Measurements from ENCODE around the gene RAP1GAP.
"Not testable (repeated sequence)": the region's sequence is repeated elsewhere in the genome, so short reads cannot be mapped to it uniquely, and the experiment has no call there.

Gene RAP1GAP

DNA sequence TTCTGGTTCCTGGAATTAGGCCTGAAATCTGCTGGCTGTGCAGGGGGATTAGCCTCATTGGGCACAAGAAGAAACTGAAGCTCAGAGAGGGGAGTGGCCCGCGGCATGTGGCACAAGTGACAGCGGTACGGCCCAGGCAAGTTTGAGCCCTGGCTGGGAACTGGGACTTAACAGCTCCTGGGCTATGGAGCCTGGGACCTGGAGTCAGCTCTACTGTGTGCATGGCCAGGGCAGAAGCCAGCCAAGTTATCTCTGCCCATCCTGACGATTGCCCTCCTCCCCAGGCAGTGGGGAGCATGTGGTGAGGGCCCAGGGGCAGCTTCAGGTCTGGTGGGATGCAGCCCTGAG, 98.7 kb downstream of the RAP1GAP start:
- peaks cover 6% of the 10 kb centered on the region for H3K4me1 ChIP-seq (ENCODE audit: control insufficient read depth, insufficient read depth, low read length)

GRCh38 chr1:21569820-21570527, 99.2 kb downstream of the RAP1GAP start:
- Histone ChIP-seq H3K9me3 (ENCODE audit: control insufficient read depth, insufficient read depth, low read length) (no peaks in the 10 kb centered on the region), H3K4me1 (ENCODE audit: control insufficient read depth, insufficient read depth, low read length) (peaks cover 4% of the 10 kb centered on the region), H3K36me3 (ENCODE audit: control insufficient read depth, insufficient read depth, low read length) (0 out of 2 replicates have a peak, but pooled peaks cover 2% of the 10 kb centered on the region), H3K27me3 (ENCODE audit: control insufficient read depth, insufficient read depth, low read length) (no peaks in the 10 kb centered on the region), H3K4me3 (ENCODE audit: low read length) (no peak overlapping the region), H3K27ac (ENCODE audit: low read length) (no peak overlapping the region)
- DNase-seq (ENCODE audit: low read depth, low spot score) = no peak
- WGBS (ENCODE audit: insufficient coverage, insufficient read length) = no CpG with 5 or more reads among the region's 10 CpGs

More for the DNA sequence above, 98.7 kb downstream of the RAP1GAP start:
- H3K4me3 ChIP-seq (ENCODE audit: low read length) = no peak overlapping the region
- DNase-seq (ENCODE audit: low read depth, low spot score) = no peak
- H3K36me3 ChIP-seq (ENCODE audit: control insufficient read depth, insufficient read depth, low read length) = no peaks in the 10 kb centered on the region
- H3K27me3 ChIP-seq (ENCODE audit: control insufficient read depth, insufficient read depth, low read length) = no peaks in the 10 kb centered on the region
- no CpG with 5 or more reads among the region's 5 CpGs for WGBS (ENCODE audit: insufficient coverage, insufficient read length)
- no peak overlapping the region for H3K27ac ChIP-seq (ENCODE audit: low read length)
- no peaks in the 10 kb centered on the region for H3K9me3 ChIP-seq (ENCODE audit: control insufficient read depth, insufficient read depth, low read length)

GRCh38 chr1:21568809-21569385, 100.3 kb downstream of the RAP1GAP start:
- Histone ChIP-seq H3K36me3 (ENCODE audit: control insufficient read depth, insufficient read depth, low read length) (peaks cover 8% of the 10 kb centered on the region), H3K27ac (ENCODE audit: low read length) (no peak overlapping the region), H3K27me3 (ENCODE audit: control insufficient read depth, insufficient read depth, low read length) (no peaks in the 10 kb centered on the region), H3K9me3 (ENCODE audit: control insufficient read depth, insufficient read depth, low read length) (no peaks in the 10 kb centered on the region), H3K4me1 (ENCODE audit: control insufficient read depth, insufficient read depth, low read length) (no peaks in the 10 kb centered on the region), H3K4me3 (ENCODE audit: low read length) (no peak overlapping the region)
- DNase-seq (ENCODE audit: low read depth, low spot score) = no peak
- no CpG with 5 or more reads among the region's 10 CpGs for WGBS (ENCODE audit: insufficient coverage, insufficient read length)

GRCh38 chr1:21568006-21568746, 101.0 kb downstream of the RAP1GAP start:
- Histone ChIP-seq H3K9me3 (ENCODE audit: control insufficient read depth, insufficient read depth, low read length) (no peaks in the 10 kb centered on the region), H3K27me3 (ENCODE audit: control insufficient read depth, insufficient read depth, low read length) (no peaks in the 10 kb centered on the region), H3K4me3 (ENCODE audit: low read length) (no peak overlapping the region), H3K36me3 (ENCODE audit: control insufficient read depth, insufficient read depth, low read length) (peaks cover 9% of the 10 kb centered on the region), H3K4me1 (ENCODE audit: control insufficient read depth, insufficient read depth, low read length) (no peaks in the 10 kb centered on the region), H3K27ac (ENCODE audit: low read length) (no peak overlapping the region)
- no CpG with 5 or more reads among the region's 15 CpGs for WGBS (ENCODE audit: insufficient coverage, insufficient read length)
- no peak for DNase-seq (ENCODE audit: low read depth, low spot score)

GRCh38 chr1:21567241-21568005, 101.7 kb downstream of the RAP1GAP start:
- Histone ChIP-seq H3K4me1 (ENCODE audit: control insufficient read depth, insufficient read depth, low read length) (no peaks in the 10 kb centered on the region; the same call in 1 of the 2 replicates), H3K27me3 (ENCODE audit: control insufficient read depth, insufficient read depth, low read length) (no peaks in the 10 kb centered on the region), H3K4me3 (ENCODE audit: low read length) (no peak overlapping the region), H3K9me3 (ENCODE audit: control insufficient read depth, insufficient read depth, low read length) (no peaks in the 10 kb centered on the region), H3K36me3 (ENCODE audit: control insufficient read depth, insufficient read depth, low read length) (peaks cover 9% of the 10 kb centered on the region), H3K27ac (ENCODE audit: low read length) (no peak overlapping the region)
- DNase-seq (ENCODE audit: low read depth, low spot score) = no peak
- no CpG with 5 or more reads among the region's 24 CpGs for WGBS (ENCODE audit: insufficient coverage, insufficient read length)

- not testable (repeated sequence) for DNase-seq (ENCODE audit: low read depth, low spot score); H3K9me3 ChIP-seq (ENCODE audit: control insufficient read depth, insufficient read depth, low read length); H3K27ac ChIP-seq (ENCODE audit: low read length); H3K4me3 ChIP-seq (ENCODE audit: low read length); H3K4me1 ChIP-seq (ENCODE audit: control insufficient read depth, insufficient read depth, low read length); H3K27me3 ChIP-seq (ENCODE audit: control insufficient read depth, insufficient read depth, low read length); H3K36me3 ChIP-seq (ENCODE audit: control insufficient read depth, insufficient read depth, low read length)
- no CpG with 5 or more reads among the region's 15 CpGs for WGBS (ENCODE audit: insufficient coverage, insufficient read length)
These were observed 102.8 kb downstream of the RAP1GAP start for GRCh38 chr1:21566361-21566760.

DNA sequence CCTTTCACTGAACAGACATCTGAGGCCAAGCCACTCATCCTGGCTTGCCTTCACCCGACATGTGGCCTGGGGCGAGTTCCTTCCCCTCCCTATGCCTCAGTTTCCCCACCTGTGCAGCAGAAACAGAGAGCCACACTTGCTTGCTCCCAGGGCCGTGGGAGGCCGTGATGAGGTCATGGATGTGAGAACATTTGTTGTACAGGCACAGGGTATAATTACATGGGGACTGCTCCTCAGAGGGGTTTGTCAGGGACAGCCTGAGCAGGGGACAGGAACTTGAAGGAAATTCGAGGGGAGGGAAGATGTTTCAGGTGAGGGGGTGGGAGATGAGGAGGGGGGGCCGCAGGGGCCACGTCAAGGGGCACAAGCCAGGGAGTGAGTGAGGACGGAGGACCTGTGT, 103.9 kb downstream of the RAP1GAP start:
- Histone ChIP-seq H3K27ac (ENCODE audit: low read length) (no peak overlapping the region), H3K4me3 (ENCODE audit: low read length) (no peak overlapping the region), H3K4me1 (ENCODE audit: control insufficient read depth, insufficient read depth, low read length) (no peaks in the 10 kb centered on the region; the same call in 1 of the 2 replicates), H3K36me3 (ENCODE audit: control insufficient read depth, insufficient read depth, low read length) (peaks cover 9% of the 10 kb centered on the region), H3K27me3 (ENCODE audit: control insufficient read depth, insufficient read depth, low read length) (no peaks in the 10 kb centered on the region), H3K9me3 (ENCODE audit: control insufficient read depth, insufficient read depth, low read length) (no peaks in the 10 kb centered on the region)
- WGBS (ENCODE audit: insufficient coverage, insufficient read length) = no CpG with 5 or more reads among the region's 8 CpGs
- DNase-seq (ENCODE audit: low read depth, low spot score) = no peak

GRCh38 chr1:21564521-21565095, 104.5 kb downstream of the RAP1GAP start:
- DNase-seq (ENCODE audit: low read depth, low spot score) = no peak
- Histone ChIP-seq H3K4me3 (ENCODE audit: low read length) (no peak overlapping the region), H3K9me3 (ENCODE audit: control insufficient read depth, insufficient read depth, low read length) (no peaks in the 10 kb centered on the region), H3K27me3 (ENCODE audit: control insufficient read depth, insufficient read depth, low read length) (no peaks in the 10 kb centered on the region), H3K27ac (ENCODE audit: low read length) (no peak overlapping the region), H3K4me1 (ENCODE audit: control insufficient read depth, insufficient read depth, low read length) (no peaks in the 10 kb centered on the region; the same call in 1 of the 2 replicates), H3K36me3 (ENCODE audit: control insufficient read depth, insufficient read depth, low read length) (peaks cover 9% of the 10 kb centered on the region)
- WGBS (ENCODE audit: insufficient coverage, insufficient read length) = no CpG with 5 or more reads among the region's 14 CpGs

DNA sequence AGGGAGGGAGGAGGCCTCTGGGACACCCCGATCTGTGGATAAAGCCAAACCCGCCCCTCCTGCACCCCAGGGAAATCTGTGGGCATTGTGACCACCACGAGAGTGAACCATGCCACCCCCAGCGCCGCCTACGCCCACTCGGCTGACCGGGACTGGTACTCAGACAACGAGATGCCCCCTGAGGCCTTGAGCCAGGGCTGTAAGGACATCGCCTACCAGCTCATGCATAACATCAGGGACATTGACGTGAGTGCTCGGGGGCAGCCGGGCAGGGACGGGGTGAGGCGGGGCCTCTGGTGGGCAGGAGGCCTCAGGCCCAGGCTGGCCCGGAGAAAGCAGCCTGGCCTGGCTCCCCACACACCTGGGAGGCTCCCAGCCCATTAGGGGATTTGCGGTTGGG, 105.2 kb downstream of the RAP1GAP start:
- no peak overlapping the region; the same call in 1 of the 2 replicates for H3K4me3 ChIP-seq (ENCODE audit: low read length)
- H3K9me3 ChIP-seq (ENCODE audit: control insufficient read depth, insufficient read depth, low read length) = no peaks in the 10 kb centered on the region
- no peak for DNase-seq (ENCODE audit: low read depth, low spot score)
- H3K36me3 ChIP-seq (ENCODE audit: control insufficient read depth, insufficient read depth, low read length) = peaks cover 9% of the 10 kb centered on the region
- no peaks in the 10 kb centered on the region for H3K27me3 ChIP-seq (ENCODE audit: control insufficient read depth, insufficient read depth, low read length)
- H3K27ac ChIP-seq (ENCODE audit: low read length) = no peak overlapping the region
- peaks cover under 1% of the 10 kb centered on the region; the same call in 1 of the 2 replicates for H3K4me1 ChIP-seq (ENCODE audit: control insufficient read depth, insufficient read depth, low read length)
- no CpG with 5 or more reads among the region's 17 CpGs for WGBS (ENCODE audit: insufficient coverage, insufficient read length)

DNA sequence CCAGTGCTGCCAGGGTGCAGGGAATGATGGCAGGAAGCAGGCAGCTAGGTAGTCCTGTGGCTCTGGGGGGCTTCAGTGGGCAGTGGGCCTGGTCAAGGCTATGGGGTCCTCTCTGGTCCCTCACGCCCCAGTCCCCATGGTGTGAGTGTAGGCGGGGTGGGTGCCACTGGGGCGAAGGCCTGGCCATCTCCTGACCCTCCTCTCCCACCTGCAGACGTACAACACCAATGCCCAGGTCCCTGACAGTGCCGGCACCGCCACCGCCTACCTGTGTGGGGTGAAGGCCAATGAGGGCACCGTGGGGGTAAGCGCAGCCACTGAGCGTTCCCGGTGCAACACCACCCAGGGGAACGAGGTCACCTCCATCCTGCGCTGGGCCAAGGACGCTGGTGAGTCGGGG, 106.3 kb downstream of the RAP1GAP start:
- H3K9me3 ChIP-seq (ENCODE audit: control insufficient read depth, insufficient read depth, low read length) = no peaks in the 10 kb centered on the region
- no peak overlapping the region for H3K27ac ChIP-seq (ENCODE audit: low read length)
- peaks cover 1% of the 10 kb centered on the region; the same call in 1 of the 2 replicates for H3K4me1 ChIP-seq (ENCODE audit: control insufficient read depth, insufficient read depth, low read length)
- H3K27me3 ChIP-seq (ENCODE audit: control insufficient read depth, insufficient read depth, low read length) = no peaks in the 10 kb centered on the region
- H3K36me3 ChIP-seq (ENCODE audit: control insufficient read depth, insufficient read depth, low read length) = peaks cover 9% of the 10 kb centered on the region
- H3K4me3 ChIP-seq (ENCODE audit: low read length) = no peak overlapping the region
- DNase-seq (ENCODE audit: low read depth, low spot score) = no peak
- no CpG with 5 or more reads among the region's 15 CpGs for WGBS (ENCODE audit: insufficient coverage, insufficient read length)
